ENCODE results near the gene UTP4. TPM values are rescaled to one million over a fixed set of nuclear protein-coding genes. Genes with fewer than 3 reads are reported as not detected.

UTP4 gene
- total RNA-seq, 1 donor from 2014 or later, result 30.9 TPM

Small RNAs within 50 kb of the gene (small RNA-seq; reads per million reads assigned to genes)
- gene RF00019 (not detected), gene RNU6-22P (not detected)

Other genes starting within 250 kb of the UTP4 start
- gene HAS3, start 27.0 kb upstream of the UTP4 start, total RNA-seq, result 6.6 TPM
- gene CHTF8, start 61 bp upstream of the UTP4 start, total RNA-seq, result 37.7 TPM
- 8.9 TPM for gene SNTB2, start 54.5 kb downstream of the UTP4 start, total RNA-seq
- 34.6 TPM for gene VPS4A, start 178.7 kb downstream of the UTP4 start, total RNA-seq
- 9.5 TPM for gene PDF, start 197.9 kb downstream of the UTP4 start, total RNA-seq
- 51.6 TPM for gene COG8, start 206.9 kb downstream of the UTP4 start, total RNA-seq
- 14.2 TPM for gene NIP7, start 207.1 kb downstream of the UTP4 start, total RNA-seq
- not detected for gene TMED6, start 219.1 kb downstream of the UTP4 start, total RNA-seq